ENCODE measurements around the gene PER1.

The PER1 gene

DNA sequence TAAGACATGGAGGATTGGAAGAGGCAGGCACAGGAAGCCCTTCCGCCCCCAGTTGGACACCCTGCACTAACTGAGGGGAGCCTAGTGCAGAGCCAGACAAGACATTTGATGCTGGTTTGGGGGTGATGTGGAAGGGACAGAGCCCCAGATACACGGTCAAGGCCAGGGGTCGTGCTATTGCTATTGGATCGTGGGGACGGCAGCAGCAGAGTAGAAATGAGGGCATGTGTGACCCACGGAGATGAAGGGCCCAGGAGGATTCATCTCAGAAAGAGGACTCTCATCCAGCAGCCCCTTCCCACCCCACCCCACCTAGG lies 12.6 kb upstream of the PER1 start:
- Histone ChIP-seq H3K4me1 (ENCODE audit: control insufficient read depth, insufficient read depth, low read length) (peaks cover 38% of the 10 kb centered on the region), H3K36me3 (ENCODE audit: control insufficient read depth in 2 of 2, insufficient read depth in 2 of 2, low read length in 2 of 2) (peaks cover 4 to 12% of the 10 kb centered on the region in 2 donors), H3K9me3 (ENCODE audit: control insufficient read depth in 2 of 2, low read length in 2 of 2) (no peaks in the 10 kb centered on the region), H3K27ac (ENCODE audit: low read length) (peak overlapping the region; percentile 98), H3K27me3 (ENCODE audit: control insufficient read depth in 1 of 2, insufficient read depth in 2 of 2, low read length in 2 of 2) (no peaks in the 10 kb centered on the region), H3K4me3 (ENCODE audit: low read length in 2 of 2) (peak overlapping the region in 1 of 2 donors; percentile 15), H3K9ac (ENCODE audit: low read length in 2 of 2) (peak overlapping the region; percentile 68 to 85)

DNA sequence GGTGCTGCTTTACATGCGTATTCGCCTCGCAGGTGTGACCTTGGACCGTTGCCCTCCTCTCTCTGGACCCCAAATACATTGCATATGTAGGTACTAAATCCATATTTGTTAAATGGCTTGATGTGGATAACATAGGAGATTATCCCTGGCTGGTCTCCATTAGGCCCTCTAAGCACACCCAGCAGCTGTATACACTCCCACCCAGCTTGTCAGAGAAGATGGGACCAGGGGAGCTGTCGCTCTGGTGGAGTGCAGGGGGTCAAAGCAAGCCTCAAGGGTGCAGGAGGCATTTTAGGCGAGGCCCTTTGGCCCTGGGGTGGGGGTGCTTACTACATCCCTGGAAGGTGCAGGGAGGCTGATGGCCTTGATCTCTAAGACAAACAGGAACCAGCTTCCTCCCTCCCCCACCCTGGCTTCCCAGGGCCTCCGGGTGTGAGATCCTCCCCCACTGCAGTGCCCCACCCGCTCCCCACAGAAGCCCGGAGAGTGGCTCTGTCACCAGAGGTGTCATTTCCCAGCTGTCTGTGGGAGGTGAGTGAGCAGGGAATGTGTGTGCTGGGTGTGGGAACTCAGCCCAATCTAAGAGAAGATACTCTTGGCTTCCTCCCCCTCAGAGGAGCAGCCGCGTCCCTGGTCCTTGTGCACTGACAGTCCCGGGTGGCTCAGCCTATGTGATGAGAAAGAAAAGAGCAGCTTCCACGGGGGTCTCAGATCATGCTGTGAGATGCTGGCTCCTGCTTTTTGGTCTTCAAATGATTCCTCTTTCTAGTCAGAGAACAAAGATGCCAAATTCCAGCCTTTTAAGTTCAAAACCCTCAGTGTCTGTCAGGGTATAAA lies 12.0 kb upstream of the PER1 start:
- Histone ChIP-seq H3K36me3 (ENCODE audit: control insufficient read depth in 2 of 2, insufficient read depth in 2 of 2, low read length in 2 of 2) (peaks cover 10 to 18% of the 10 kb centered on the region in 2 donors), H3K27me3 (ENCODE audit: control insufficient read depth in 1 of 2, insufficient read depth in 2 of 2, low read length in 2 of 2) (no peaks in the 10 kb centered on the region), H3K9me3 (ENCODE audit: control insufficient read depth in 2 of 2, low read length in 2 of 2) (no peaks in the 10 kb centered on the region), H3K9ac (ENCODE audit: low read length in 2 of 2) (peak overlapping the region; percentile 68 to 85), H3K27ac (ENCODE audit: low read length) (peak overlapping the region; percentile 98), H3K4me1 (ENCODE audit: control insufficient read depth, insufficient read depth, low read length) (peaks cover 38% of the 10 kb centered on the region), H3K4me3 (ENCODE audit: low read length in 2 of 2) (peak overlapping the region in 1 of 2 donors; percentile 73)

DNA sequence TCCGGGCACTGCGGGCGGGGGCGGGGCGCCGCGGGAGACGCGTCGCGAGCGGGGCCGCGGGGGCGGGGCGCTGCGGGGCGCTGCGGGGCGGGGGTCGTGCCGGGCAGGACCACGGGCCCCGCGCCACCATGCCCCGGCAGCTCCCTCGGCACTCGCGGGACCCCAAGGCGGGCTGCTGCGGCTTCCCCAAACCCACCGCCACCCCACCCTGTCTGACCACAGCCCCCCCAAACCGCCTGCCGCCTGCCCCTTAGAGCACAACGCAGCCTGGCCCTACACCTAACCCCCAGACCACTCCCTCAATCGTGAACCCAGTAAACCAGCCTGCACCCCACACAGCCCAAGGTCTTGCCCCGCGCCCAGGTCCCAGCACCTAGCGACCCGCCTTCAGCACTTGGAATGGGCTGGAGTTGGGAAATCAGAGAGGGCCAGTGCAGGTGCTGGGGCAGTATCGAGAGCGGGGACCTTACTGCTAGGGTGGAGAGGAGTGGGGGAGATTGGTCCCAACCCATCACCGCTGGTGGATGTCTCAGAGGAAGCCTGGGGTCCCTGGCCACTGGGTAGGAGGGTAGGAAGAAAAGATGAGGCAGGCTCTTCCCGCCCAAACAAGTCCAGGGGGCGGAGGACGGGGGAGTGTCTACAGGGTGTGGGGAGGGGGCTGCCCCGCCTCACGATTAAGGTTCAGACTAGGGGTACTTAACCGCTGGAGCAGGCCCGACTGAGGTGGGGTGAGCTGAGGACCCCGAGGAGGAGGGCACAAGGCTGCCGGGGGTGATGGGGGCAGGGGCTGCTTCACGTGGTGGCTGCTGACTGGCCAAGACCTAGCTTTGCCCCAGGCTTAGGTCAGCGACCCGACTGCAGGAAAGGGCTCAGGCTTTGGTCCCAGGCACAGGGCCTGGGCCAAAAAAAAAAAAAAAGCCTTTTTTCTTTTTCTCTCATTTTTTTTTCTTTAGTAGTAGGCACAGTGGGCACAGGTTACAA lies 11.1 kb upstream of the PER1 start:
- Histone ChIP-seq H3K4me1 (ENCODE audit: control insufficient read depth, insufficient read depth, low read length) (peaks cover 44% of the 10 kb centered on the region), H3K9ac (ENCODE audit: low read length in 2 of 2) (peak overlapping the region; percentile 80 to 85), H3K4me3 (ENCODE audit: low read length in 2 of 2) (peak overlapping the region; percentile 60 to 73), H3K27ac (ENCODE audit: low read length) (peak overlapping the region; percentile 98), H3K9me3 (ENCODE audit: control insufficient read depth in 2 of 2, low read length in 2 of 2) (no peaks in the 10 kb centered on the region), H3K27me3 (ENCODE audit: control insufficient read depth in 1 of 2, insufficient read depth in 2 of 2, low read length in 2 of 2) (no peaks in the 10 kb centered on the region), H3K36me3 (ENCODE audit: control insufficient read depth in 2 of 2, insufficient read depth in 2 of 2, low read length in 2 of 2) (peaks cover 12 to 20% of the 10 kb centered on the region in 2 donors)

DNA sequence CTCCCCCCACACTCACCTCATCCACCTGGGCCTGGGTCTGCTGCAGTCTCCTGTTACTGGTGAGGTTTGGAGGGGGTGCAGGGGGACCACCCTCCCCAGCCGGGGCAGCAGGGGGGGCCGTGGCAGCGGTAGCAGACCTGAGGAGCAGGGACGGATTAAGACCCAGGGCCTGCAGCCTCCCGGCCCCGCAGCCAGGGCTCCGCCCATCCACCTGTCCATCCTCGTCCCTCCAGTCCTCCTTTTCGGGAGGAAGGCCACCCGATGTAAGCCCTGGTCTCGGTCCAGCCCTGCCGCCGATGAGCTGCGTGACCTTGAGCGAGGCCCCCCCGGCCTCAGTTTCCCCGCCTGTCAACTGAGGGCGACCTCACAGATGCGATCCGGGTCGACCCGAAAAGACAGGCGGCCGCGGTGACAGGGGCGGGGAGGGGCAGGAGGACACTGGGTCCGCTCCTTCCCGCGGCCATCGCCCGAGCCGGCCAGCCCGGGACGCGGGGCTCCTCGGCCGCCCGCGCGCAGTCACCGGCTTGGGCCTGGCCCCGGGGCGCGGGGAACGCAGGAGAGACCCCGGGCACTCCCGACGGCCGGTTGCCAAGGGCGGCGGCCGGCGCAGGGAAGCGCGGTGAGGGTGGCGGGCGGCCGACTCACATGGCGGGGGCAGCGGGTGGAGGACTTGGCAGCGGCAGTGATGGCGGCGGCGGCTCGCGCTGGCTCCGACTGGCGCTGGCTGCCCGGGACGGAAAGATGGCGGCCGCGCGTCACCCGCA lies 10.2 kb upstream of the PER1 start, which contains the start of gene VAMP2:
Gene VAMP2, minus strand, starts transcription at position 716 of the 764 bp plus-strand sequence. Its CDS starts 69 bp downstream, at position 647.
- Histone ChIP-seq H3K9ac (ENCODE audit: low read length in 2 of 2) (peak within 1 kb of the TSS; percentile 90 to 97), H3K4me3 (ENCODE audit: low read length in 2 of 2) (peak within 1 kb of the TSS; percentile 95 to 99), H3K9me3 (ENCODE audit: control insufficient read depth in 2 of 2, low read length in 2 of 2) (no peaks in the 10 kb centered on the region), H3K27me3 (ENCODE audit: control insufficient read depth in 1 of 2, insufficient read depth in 2 of 2, low read length in 2 of 2) (no peaks in the 10 kb centered on the region), H3K27ac (ENCODE audit: low read length) (peak within 1 kb of the TSS; percentile 98), H3K36me3 (ENCODE audit: control insufficient read depth in 2 of 2, insufficient read depth in 2 of 2, low read length in 2 of 2) (peaks cover 13 to 20% of the 10 kb centered on the region in 2 donors), H3K4me1 (ENCODE audit: control insufficient read depth, insufficient read depth, low read length) (peaks cover 44% of the 10 kb centered on the region)

DNA sequence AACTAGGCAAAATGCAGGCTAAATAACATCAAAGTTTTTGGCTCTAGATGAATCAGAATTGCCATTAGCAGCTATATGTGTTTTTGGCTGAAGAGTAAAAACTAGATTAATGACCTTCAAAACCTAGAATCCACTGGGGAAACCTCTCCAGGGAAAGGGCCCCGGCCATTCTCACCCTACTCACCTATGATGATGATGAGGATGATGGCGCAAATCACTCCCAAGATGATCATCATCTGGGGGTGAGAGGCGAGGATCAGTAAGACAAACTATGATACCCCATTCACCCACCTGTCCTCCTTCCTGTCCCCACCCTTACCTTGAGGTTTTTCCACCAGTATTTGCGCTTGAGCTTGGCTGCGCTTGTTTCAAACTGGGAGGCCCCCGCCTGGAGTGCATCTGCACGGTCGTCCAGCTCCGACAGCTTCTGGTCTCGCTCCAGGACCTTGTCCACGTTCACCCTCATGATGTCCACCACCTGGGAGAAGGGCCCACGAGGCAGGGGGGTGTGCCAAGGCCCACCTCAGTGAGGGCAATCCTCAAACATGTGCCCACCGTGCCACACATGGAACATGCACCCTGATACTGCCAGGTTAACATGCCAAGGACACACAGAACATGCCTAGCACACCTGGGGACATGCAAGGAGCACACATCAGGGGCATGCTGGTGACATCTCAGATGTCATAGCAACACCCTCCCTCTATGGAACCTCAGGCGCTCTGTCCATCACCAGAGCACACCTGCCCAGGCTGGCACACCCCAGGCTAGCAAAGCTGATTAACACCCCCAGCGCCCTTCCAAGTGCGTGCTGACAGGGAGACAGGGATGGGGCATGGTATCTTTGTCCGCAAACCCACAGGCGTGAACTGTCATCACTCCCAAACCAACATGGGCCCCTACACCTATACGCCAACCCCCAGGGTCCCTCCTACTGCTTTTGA lies 9.4 kb upstream of the PER1 start:
- H3K4me1 ChIP-seq (ENCODE audit: control insufficient read depth, insufficient read depth, low read length) = peaks cover 50% of the 10 kb centered on the region
- H3K4me3 ChIP-seq (ENCODE audit: low read length in 2 of 2) = peak overlapping the region; percentile 95 to 99
- peak overlapping the region; percentile 98 for H3K27ac ChIP-seq (ENCODE audit: low read length)
- peaks cover 13 to 20% of the 10 kb centered on the region in 2 donors for H3K36me3 ChIP-seq (ENCODE audit: control insufficient read depth in 2 of 2, insufficient read depth in 2 of 2, low read length in 2 of 2)
- H3K9ac ChIP-seq (ENCODE audit: low read length in 2 of 2) = peak overlapping the region; percentile 90 to 97
- H3K27me3 ChIP-seq (ENCODE audit: control insufficient read depth in 1 of 2, insufficient read depth in 2 of 2, low read length in 2 of 2) = no peaks in the 10 kb centered on the region
- H3K9me3 ChIP-seq (ENCODE audit: control insufficient read depth in 2 of 2, low read length in 2 of 2) = no peaks in the 10 kb centered on the region

DNA sequence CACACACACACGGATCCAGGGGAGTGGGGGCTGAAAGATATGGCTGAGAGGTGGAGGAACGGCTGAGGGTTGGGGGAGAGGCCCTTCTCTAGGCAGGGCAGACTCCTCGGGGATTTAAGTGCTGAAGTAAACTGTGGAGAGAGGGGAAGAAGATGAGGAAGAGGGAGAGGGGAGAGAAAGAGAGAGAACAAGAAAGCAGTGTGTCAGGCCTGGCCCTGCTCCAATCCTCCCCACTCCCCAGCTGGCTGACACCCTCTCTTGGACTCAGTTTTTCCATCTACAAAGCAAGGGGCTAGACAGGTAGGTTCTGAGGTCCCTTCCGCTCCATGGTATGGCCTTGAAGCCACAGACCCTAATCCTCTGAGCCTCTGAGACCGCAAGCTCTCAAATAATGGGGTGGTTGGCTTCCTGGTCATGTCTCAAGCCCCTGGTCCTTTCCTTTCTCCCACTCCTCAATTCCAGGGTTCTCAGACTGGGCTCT lies 8.6 kb upstream of the PER1 start:
- no peaks in the 10 kb centered on the region for H3K27me3 ChIP-seq (ENCODE audit: control insufficient read depth in 1 of 2, insufficient read depth in 2 of 2, low read length in 2 of 2)
- H3K4me1 ChIP-seq (ENCODE audit: control insufficient read depth, insufficient read depth, low read length) = peaks cover 50% of the 10 kb centered on the region
- peak overlapping the region; percentile 32 to 49 for H3K4me3 ChIP-seq (ENCODE audit: low read length in 2 of 2)
- H3K36me3 ChIP-seq (ENCODE audit: control insufficient read depth in 2 of 2, insufficient read depth in 2 of 2, low read length in 2 of 2) = peaks cover 13 to 20% of the 10 kb centered on the region in 2 donors
- no peaks in the 10 kb centered on the region for H3K9me3 ChIP-seq (ENCODE audit: control insufficient read depth in 2 of 2, low read length in 2 of 2)
- peak overlapping the region; percentile 98 for H3K27ac ChIP-seq (ENCODE audit: low read length)
- H3K9ac ChIP-seq (ENCODE audit: low read length in 2 of 2) = peak overlapping the region; percentile 66 to 90

DNA sequence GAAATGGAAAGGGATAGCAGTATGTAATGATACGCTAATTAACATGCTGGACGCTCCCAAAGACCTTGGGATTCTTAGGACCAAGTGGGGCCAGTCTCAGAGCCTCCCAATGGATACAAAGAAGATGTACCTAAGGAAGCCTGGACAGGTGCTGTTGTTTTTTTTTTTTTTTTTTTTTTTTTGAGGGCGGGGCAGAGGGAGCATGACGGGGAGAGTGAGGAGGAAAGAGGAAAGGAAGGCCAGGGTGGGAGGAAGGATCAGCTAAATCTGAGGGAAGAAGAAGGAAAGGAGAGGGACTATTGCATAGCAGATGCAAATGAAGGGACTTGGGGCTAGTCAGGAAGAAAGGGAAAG lies 8.0 kb upstream of the PER1 start:
- H3K36me3 ChIP-seq (ENCODE audit: control insufficient read depth in 2 of 2, insufficient read depth in 2 of 2, low read length in 2 of 2) = peaks cover 13 to 20% of the 10 kb centered on the region in 2 donors
- no peaks in the 10 kb centered on the region for H3K27me3 ChIP-seq (ENCODE audit: control insufficient read depth in 1 of 2, insufficient read depth in 2 of 2, low read length in 2 of 2)
- H3K27ac ChIP-seq (ENCODE audit: low read length) = peak overlapping the region; percentile 49
- no peaks in the 10 kb centered on the region for H3K9me3 ChIP-seq (ENCODE audit: control insufficient read depth in 2 of 2, low read length in 2 of 2)
- no peak overlapping the region for H3K9ac ChIP-seq (ENCODE audit: low read length in 2 of 2)
- no peak overlapping the region for H3K4me3 ChIP-seq (ENCODE audit: low read length in 2 of 2)
- peaks cover 52% of the 10 kb centered on the region for H3K4me1 ChIP-seq (ENCODE audit: control insufficient read depth, insufficient read depth, low read length)

DNA sequence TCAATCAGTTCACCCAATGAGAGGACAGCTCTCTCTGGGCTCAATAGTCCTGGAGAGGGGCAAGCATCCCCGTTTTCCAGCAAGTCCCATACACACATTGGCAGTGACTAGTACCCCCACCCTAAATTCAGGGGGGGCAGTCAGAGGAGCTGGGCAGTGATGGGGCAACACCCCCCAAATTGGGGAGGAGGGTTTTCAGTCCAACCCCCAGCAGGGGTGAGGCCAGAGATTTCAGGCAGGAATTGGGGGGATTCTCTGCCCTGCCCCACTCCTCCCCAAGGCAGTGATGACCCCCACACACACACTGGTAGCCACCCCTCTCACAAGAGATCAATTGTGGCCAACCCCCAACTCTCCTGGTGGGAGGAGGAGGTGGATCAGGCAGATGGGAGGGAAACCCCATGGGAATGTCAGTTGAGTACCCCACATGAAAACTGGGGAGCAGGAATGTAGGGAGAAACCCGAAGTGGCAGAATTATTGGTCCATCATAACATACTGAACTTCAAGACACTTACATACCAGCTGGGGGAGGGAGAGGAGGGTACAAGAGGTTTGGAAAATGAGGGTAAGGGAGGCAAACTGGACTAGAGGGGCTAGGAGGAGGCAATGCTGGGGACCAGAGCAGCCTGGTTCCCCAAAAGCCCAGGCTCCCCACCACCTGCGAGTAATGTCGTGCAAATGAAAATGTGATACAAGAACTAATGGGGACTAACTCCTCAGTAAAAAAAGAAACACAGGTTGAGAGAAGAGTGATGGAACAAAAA lies 7.4 kb upstream of the PER1 start:
- Histone ChIP-seq H3K27ac (ENCODE audit: low read length) (peak overlapping the region; percentile 49), H3K27me3 (ENCODE audit: control insufficient read depth in 1 of 2, insufficient read depth in 2 of 2, low read length in 2 of 2) (no peaks in the 10 kb centered on the region), H3K4me1 (ENCODE audit: control insufficient read depth, insufficient read depth, low read length) (peaks cover 55% of the 10 kb centered on the region), H3K4me3 (ENCODE audit: low read length in 2 of 2) (no peak overlapping the region), H3K9ac (ENCODE audit: low read length in 2 of 2) (no peak overlapping the region), H3K9me3 (ENCODE audit: control insufficient read depth in 2 of 2, low read length in 2 of 2) (no peaks in the 10 kb centered on the region), H3K36me3 (ENCODE audit: control insufficient read depth in 2 of 2, insufficient read depth in 2 of 2, low read length in 2 of 2) (peaks cover 13 to 20% of the 10 kb centered on the region in 2 donors)

DNA sequence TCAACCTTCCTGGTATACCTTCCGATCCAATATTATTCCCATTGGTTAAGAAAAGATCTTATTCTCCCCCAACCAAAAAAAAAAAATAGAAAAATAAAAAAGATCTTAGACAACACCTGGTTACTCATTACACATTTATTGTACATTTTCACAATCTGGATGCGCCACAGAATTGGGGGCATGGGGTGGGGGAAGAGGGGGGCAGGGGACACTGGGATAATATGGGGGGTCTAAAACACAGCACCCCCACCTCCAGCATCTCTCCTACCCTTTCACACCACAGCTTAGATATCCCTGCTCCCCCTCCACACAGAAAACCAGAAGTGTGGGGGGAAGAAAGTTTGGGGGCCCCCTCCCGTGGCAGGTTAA lies 6.8 kb upstream of the PER1 start:
- H3K9me3 ChIP-seq (ENCODE audit: control insufficient read depth in 2 of 2, low read length in 2 of 2) = no peaks in the 10 kb centered on the region
- no peaks in the 10 kb centered on the region for H3K27me3 ChIP-seq (ENCODE audit: control insufficient read depth in 1 of 2, insufficient read depth in 2 of 2, low read length in 2 of 2)
- H3K36me3 ChIP-seq (ENCODE audit: control insufficient read depth in 2 of 2, insufficient read depth in 2 of 2, low read length in 2 of 2) = peaks cover 13 to 20% of the 10 kb centered on the region in 2 donors
- H3K4me3 ChIP-seq (ENCODE audit: low read length in 2 of 2) = no peak overlapping the region
- peak overlapping the region; percentile 81 for H3K27ac ChIP-seq (ENCODE audit: low read length)
- H3K4me1 ChIP-seq (ENCODE audit: control insufficient read depth, insufficient read depth, low read length) = peaks cover 50% of the 10 kb centered on the region
- no peak overlapping the region for H3K9ac ChIP-seq (ENCODE audit: low read length in 2 of 2)

All from stomach smooth muscle (tissue), 2 donors.